ENCODE results near the gene SHB.

Gene SHB

DNA sequence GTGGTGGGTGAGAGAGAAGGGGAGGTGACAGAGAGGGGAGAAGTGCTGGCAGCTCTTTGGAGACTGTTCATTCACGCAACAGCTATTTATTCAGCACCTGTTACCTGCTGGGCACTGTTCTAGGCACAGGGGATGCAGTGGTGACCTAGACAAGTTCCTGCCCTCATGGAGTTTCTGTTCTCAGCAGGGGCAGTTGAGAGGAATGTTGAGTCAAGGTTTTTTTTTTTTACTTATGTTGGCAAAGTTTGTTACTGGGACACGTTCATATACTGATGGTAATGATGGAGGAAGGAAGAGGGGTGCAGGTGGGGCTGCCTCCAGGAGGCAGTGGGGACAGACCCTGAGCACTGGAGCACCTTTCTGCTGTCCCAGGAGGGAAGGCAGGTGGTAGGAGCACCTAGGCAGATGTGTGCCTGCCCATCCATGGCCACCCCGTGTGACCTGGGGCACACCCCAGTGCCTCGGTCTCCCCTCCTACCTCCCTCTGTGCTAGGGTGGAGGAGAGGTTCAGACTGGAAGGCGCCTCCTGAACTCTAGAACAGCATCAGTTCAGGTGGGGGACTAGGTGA lies 115.7 kb downstream of the SHB start:
- DNase-seq (ENCODE audit: low read depth) = no peak

- DNase-seq (ENCODE audit: low read depth) = no peak
These were observed 116.3 kb downstream of the SHB start for GRCh38 chr9:37952731-37953130.

DNA sequence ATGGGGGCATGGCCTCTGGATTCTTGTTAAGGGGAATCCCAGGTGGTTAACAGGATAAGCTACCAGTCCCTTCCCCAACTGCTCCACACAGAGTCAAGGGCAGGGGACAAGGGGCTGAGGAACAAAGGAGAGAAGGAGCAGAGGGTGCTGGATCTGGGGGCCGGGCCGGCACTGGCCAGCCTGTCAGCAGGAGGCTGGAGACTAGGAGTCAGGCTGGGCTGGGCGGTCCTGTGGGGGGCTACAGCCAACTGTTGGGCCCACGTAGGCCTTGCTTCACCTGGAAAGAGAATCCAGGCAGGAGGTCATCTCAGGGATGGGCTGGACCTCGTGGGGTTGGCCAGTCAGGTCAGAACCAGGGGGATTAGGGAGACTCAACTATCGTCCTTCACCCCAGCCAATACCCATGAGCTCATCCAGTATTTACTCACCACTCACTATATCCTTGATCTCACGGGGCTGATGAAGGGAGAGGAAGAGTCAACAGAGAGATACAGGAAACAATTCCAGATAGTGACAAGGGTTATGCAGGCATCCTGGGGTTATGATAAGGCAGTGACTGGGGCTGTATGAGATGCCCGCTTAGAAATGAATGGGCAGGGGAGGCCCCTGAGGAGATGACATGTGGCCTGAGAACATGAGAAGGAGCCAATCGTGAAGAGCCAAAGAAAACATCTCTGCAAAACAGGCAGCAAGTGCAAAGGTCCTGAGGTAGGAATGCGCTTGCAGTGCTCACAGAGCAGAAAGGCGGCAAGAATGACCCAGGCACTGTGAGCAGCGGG lies 117.2 kb downstream of the SHB start:
- DNase-seq (ENCODE audit: low read depth) = no peak

GRCh38 chr9:37950561-37950960 lies 118.5 kb downstream of the SHB start:
- no peak for DNase-seq (ENCODE audit: low read depth)

GRCh38 chr9:37949576-37949975 lies 119.5 kb downstream of the SHB start:
- DNase-seq (ENCODE audit: low read depth) = no peak

DNA sequence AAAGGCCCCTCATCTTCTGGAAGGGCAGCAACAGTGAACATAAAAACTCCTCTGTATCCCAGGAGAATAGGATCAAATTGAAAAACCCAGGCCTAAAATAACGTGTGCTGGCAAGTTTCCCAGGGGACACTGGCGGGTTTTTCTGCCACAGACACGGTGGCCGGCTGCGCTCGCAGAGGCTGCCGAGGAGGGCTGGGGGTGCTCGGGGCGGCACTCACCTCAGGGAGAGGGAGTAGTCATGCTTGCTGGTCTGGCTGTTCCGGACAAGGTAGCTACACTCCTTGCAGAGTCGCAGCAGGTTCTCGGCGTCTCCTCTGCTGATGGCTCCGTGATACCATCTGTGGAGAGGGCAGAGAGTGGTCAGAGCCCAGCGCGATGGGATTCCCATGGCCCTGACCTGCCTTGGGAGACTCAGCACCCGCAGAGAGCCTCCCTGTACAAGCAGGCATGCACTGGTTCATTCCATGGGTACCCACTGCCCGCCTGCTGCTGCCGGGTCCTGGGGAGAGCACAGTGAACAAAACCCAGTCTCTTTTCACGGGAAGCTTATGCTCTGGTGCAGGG lies 120.5 kb downstream of the SHB start:
- no peak for DNase-seq (ENCODE audit: low read depth)

DNA sequence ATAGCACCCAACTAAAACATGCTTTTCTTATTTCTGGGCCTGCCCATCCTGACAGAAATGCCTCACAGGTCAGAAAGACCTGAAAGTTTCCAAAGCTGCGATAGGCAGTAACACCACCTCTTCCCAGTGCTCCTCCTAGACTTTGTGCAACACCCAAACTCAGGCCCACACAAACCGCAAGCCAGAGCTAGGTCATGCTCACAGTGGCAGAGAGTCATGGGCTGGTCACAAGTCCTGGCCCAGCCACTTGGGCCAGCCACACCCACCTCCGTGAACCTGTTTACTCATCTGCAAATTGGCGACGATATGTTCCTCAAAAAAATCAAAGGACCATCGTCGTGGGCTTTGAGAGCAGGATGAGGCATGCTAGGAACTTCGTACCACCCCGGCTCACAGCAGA lies 121.0 kb downstream of the SHB start:
- DNase-seq (ENCODE audit: low read depth) = no peak

DNA sequence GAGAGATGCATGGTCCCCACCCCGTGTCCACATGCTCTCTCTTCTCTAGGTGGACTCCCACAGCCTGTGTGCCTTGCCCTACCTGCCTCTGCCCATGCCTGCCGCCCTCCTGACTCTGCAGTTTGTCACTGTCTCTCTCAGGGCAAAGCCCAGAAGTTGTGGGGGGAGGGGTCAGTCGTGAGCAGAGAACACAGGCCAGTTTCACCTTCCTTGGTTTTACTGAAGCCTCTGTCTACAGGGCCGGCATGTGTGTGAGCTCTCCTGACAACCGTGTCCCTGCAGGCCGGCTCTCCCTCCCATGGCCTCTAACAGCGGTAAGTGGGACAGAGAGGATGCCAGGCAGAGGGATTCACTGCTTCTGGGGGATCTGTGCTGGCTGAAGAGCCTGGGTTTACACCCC lies 121.6 kb downstream of the SHB start:
- no peak for DNase-seq (ENCODE audit: low read depth)

DNA sequence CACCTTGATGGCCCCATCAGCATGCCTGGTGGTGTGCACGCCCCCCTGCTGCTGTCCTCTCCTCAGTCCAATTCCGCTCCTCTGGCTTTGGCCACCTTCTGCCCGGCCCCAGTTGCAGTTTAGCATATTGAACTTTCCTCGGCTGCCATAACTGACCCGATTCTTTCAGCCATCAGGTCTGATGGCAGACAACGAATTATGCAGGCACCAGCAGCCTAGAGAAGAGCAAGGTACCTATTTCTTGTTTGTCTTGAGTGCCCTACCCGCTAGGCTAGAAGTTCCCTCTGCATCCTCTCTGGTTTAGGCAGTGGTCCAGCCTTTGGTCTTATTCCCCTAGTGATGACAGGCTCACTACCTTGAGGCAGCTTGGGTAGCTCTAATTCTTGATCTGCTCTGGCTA lies 122.1 kb downstream of the SHB start:
- DNase-seq (ENCODE audit: low read depth) = no peak

DNA sequence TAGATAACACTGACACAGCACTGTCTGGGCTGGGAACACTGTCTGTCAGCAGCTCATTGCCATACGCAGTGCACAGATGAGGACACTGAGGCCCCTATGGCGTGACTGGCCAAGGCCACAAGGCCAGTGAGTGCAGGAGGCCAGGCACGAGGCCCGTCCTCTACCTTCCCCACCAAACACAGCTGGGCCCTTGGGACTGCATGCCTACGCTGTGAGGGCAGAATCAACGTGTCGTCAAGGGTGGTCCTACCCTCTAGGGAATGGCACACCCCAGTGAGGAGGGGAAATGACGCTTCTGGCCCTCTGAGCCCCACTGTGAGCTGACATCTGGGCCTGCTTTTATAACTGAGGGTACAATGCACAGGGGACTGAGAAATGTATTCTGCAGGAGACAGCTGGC lies 123.0 kb downstream of the SHB start:
- DNase-seq (ENCODE audit: low read depth) = no peak

- DNase-seq (ENCODE audit: low read depth) = no peak
These were observed 124.2 kb downstream of the SHB start for GRCh38 chr9:37944671-37945481.

DNA sequence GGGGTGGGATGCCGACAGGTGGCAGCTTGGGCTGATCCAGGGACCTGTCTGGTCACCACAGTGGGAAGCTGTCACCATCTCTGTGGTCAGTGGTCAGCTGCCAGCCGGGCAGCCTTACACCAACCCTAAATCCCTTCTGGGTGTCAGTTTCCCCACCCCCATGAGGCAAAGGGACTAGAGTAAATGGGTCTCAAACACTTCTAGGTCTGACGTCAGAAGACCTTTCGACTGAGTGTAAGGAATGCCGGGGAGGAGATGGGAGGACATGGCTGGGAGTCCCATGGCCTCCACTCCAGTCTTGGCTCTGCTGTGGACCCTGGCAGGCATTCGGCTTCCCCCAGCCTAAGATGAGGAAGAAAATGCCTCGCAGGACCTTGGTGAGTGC lies 124.8 kb downstream of the SHB start:
- no peak for DNase-seq (ENCODE audit: low read depth)

GRCh38 chr9:37943345-37944265 lies 125.4 kb downstream of the SHB start:
- no peak for DNase-seq (ENCODE audit: low read depth)

- no peak for DNase-seq (ENCODE audit: low read depth)
These were observed 126.2 kb downstream of the SHB start for GRCh38 chr9:37942621-37943344.

- no peak for DNase-seq (ENCODE audit: low read depth)
These were observed 127.8 kb downstream of the SHB start for GRCh38 chr9:37941253-37941652.

DNA sequence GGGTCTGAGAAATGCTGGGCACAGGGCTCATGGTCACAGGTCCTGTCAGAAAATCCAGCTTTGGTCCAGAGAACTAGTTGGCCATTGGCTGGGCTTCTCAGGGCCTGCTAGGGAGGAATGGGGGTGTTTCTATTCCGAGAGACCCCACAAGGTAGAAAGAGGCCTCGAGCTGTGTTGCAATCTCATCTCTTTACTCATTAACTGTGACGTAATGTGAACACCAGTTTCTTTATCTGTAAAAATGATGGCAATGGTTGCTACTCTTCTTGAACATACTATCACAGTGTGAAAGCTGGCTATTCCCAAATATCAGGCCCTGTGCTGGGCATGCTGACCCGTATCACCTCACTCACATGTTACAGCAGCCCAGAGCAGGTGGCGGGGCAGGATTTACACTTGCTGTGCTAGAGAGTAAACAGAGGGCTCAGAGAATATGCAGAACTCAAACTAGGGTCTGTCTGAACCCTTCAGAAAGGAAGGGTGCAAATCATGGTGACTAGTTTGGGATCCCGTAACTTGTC lies 129.4 kb downstream of the SHB start:
- no peak for DNase-seq (ENCODE audit: low read depth)

DNA sequence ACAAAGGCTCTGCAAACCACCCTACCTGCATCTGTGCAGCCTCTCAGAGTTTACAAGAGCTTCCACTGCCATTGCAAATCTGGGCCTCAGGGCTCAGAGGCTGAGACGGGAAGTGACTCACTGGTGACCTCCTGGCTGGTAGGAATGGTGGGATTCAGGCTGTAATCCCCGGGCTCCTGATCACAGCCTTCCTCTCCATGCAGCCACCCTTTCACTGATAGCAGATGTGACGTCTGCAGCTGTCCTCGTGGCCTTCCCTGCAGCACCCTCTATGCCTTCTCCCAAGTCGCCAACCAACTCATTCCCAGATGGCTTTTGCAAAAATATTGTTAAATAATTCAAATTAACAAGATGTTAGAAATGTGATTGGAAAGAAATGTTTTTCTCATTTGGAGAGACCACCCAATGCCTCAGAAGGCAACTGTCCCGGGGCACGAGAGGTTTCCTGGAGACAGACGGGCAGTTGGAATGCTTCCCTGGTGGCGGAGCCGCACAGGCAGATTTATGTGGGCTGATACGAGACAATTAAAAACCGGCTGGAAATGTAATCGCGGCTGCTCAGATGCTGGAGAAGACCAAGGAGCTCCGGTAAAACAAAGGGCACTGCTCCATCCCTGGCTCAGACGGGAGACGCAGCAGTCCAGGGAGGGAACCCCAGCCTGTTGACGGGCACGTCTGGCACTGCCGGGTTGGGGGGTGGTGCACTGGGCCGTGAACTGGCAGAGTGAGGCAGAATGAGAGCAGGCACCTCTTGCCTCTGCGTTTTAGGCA lies 130.7 kb downstream of the SHB start:
- no peak for DNase-seq (ENCODE audit: low read depth)

DNA sequence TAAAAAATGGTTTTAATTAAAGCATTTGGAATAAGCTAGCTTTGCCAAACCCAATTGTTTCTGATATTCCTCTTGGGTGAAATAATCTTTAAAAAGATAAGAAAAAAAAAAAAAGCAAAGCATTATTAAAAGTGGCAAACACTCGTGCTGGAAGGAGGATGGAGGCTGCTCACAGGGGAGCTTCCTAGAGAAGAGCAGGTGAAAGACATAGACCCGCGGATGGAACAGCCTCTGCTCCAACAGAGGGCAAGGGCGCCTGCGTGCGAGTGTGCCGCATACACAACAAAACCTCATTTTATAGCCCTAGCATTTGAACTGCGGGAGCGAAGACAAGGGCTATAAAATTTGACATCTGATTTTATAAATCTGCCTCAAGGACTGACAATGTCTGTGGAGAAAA lies 131.7 kb downstream of the SHB start:
- DNase-seq (ENCODE audit: low read depth) = no peak

- DNase-seq (ENCODE audit: low read depth) = no peak
These were observed 132.1 kb downstream of the SHB start for GRCh38 chr9:37936965-37937364.

GRCh38 chr9:37936376-37936775 lies 132.7 kb downstream of the SHB start:
- DNase-seq (ENCODE audit: low read depth) = no peak
